IPS-18c (cell line): Measurements from ENCODE around the gene RNLS.

Source experiments
- H3K4me3 ChIP-seq: 2 replicates; pipeline ENCODE4 v1.7.0; 2013; ENCODE audit warnings: low read depth, mild to moderate bottlenecking, low read length, moderate library complexity; ENCODE audit not compliant: insufficient read depth
- H3K9me3 ChIP-seq: one replicate; pipeline ENCODE4 v1.6.1; 2013; ENCODE audit warnings: mild to moderate bottlenecking, low read length, moderate library complexity; ENCODE audit not compliant: control insufficient read depth, insufficient read depth

RNLS gene

GRCh38 chr10:88395677-88396076 is 187.4 kb downstream of the RNLS start:
- Histone ChIP-seq H3K9me3 (peaks cover 2% of the 10 kb centered on the region), H3K4me3 (no peak overlapping the region)

GRCh38 chr10:88392222-88392621 is 190.9 kb downstream of the RNLS start:
- Histone ChIP-seq H3K4me3 (no peak overlapping the region), H3K9me3 (no peaks in the 10 kb centered on the region)

GRCh38 chr10:88390041-88390440 is 193.1 kb downstream of the RNLS start:
- Histone ChIP-seq H3K4me3 (no peak overlapping the region), H3K9me3 (no peaks in the 10 kb centered on the region)

GRCh38 chr10:88389456-88389855 is 193.7 kb downstream of the RNLS start:
- Histone ChIP-seq H3K4me3 (no peak overlapping the region), H3K9me3 (no peaks in the 10 kb centered on the region)

GRCh38 chr10:88388324-88388723 is 194.8 kb downstream of the RNLS start:
- H3K9me3 ChIP-seq = no peaks in the 10 kb centered on the region
- H3K4me3 ChIP-seq = no peak overlapping the region

- Histone ChIP-seq H3K9me3 (no peaks in the 10 kb centered on the region), H3K4me3 (no peak overlapping the region)
These were observed 196.0 kb downstream of the RNLS start for GRCh38 chr10:88386821-88387773.

GRCh38 chr10:88386204-88386788 is 196.8 kb downstream of the RNLS start:
- H3K4me3 ChIP-seq = no peak overlapping the region
- no peaks in the 10 kb centered on the region for H3K9me3 ChIP-seq

- H3K9me3 ChIP-seq = no peaks in the 10 kb centered on the region
- no peak overlapping the region for H3K4me3 ChIP-seq
These were observed 197.4 kb downstream of the RNLS start for GRCh38 chr10:88385601-88386203.

GRCh38 chr10:88383276-88383675 is 199.8 kb downstream of the RNLS start:
- H3K4me3 ChIP-seq = no peak overlapping the region
- H3K9me3 ChIP-seq = no peaks in the 10 kb centered on the region

GRCh38 chr10:88382699-88383098 is 200.4 kb downstream of the RNLS start:
- Histone ChIP-seq H3K9me3 (no peaks in the 10 kb centered on the region), H3K4me3 (no peak overlapping the region)

- Histone ChIP-seq H3K9me3 (no peaks in the 10 kb centered on the region), H3K4me3 (no peak overlapping the region)
These were observed 203.5 kb downstream of the RNLS start for GRCh38 chr10:88379575-88379974.

GRCh38 chr10:88377510-88377909 is 205.6 kb downstream of the RNLS start:
- Histone ChIP-seq H3K9me3 (no peaks in the 10 kb centered on the region), H3K4me3 (no peak overlapping the region)

GRCh38 chr10:88374392-88375175 is 208.5 kb downstream of the RNLS start:
- Histone ChIP-seq H3K9me3 (no peaks in the 10 kb centered on the region), H3K4me3 (no peak overlapping the region)

- no peaks in the 10 kb centered on the region for H3K9me3 ChIP-seq
- no peak overlapping the region for H3K4me3 ChIP-seq
These were observed 210.1 kb downstream of the RNLS start for GRCh38 chr10:88372881-88373592.

- Histone ChIP-seq H3K4me3 (no peak overlapping the region), H3K9me3 (no peaks in the 10 kb centered on the region)
These were observed 210.9 kb downstream of the RNLS start for GRCh38 chr10:88372051-88372715.

- no peak overlapping the region for H3K4me3 ChIP-seq
These were observed 212.4 kb downstream of the RNLS start for GRCh38 chr10:88370713-88371112.

More at GRCh38 chr10:88370713-88371112, 212.4 kb downstream of the RNLS start:
- no peaks in the 10 kb centered on the region for H3K9me3 ChIP-seq
